ENCODE measurements around the gene OSBPL10. TPM values are rescaled to one million over a fixed set of nuclear protein-coding genes. Genes with fewer than 3 reads are reported as not detected.
"Not testable (repeated sequence)": the region's sequence is repeated elsewhere in the genome, so short reads cannot be mapped to it uniquely, and the experiment has no call there.

The OSBPL10 gene
- total RNA-seq, 3 donors from 2014 or later: 3.2 to 7.0 (median 6.8) TPM

- Mint-ChIP-seq H3K27me3 (ENCODE audit: low read depth) (no peaks in the 10 kb centered on the region), H3K36me3 (ENCODE audit: insufficient read depth) (no peaks in the 10 kb centered on the region), H3K4me3 (no peak overlapping the region), H3K9me3 (no peaks in the 10 kb centered on the region), H3K4me1 (ENCODE audit: low read depth) (no peaks in the 10 kb centered on the region)
- no peak for DNase-seq
- no peak for ATAC-seq
These were observed 195.8 kb downstream of the OSBPL10 start for GRCh38 chr3:31785286-31785685.

GRCh38 chr3:31783851-31784250, 197.2 kb downstream of the OSBPL10 start:
- DNase-seq; ATAC-seq; H3K27me3 Mint-ChIP-seq (ENCODE audit: low read depth); H3K9me3 Mint-ChIP-seq; H3K4me3 Mint-ChIP-seq; H3K4me1 Mint-ChIP-seq (ENCODE audit: low read depth); H3K36me3 Mint-ChIP-seq (ENCODE audit: insufficient read depth): not testable (repeated sequence)

- not testable (repeated sequence) for ATAC-seq; H3K4me3 Mint-ChIP-seq; DNase-seq; H3K4me1 Mint-ChIP-seq (ENCODE audit: low read depth); H3K9me3 Mint-ChIP-seq; H3K27me3 Mint-ChIP-seq (ENCODE audit: low read depth); H3K36me3 Mint-ChIP-seq (ENCODE audit: insufficient read depth)
These were observed 198.8 kb downstream of the OSBPL10 start for GRCh38 chr3:31782306-31782705.

GRCh38 chr3:31779514-31779913, 201.5 kb downstream of the OSBPL10 start:
- Mint-ChIP-seq H3K4me3 (no peak overlapping the region), H3K9me3 (peaks cover 7% of the 10 kb centered on the region), H3K27me3 (ENCODE audit: low read depth) (peaks cover 10% of the 10 kb centered on the region), H3K4me1 (ENCODE audit: low read depth) (no peaks in the 10 kb centered on the region), H3K36me3 (ENCODE audit: insufficient read depth) (no peaks in the 10 kb centered on the region)
- ATAC-seq (no peak), DNase-seq (no peak)

- no peak for ATAC-seq
- DNase-seq: no peak
- Mint-ChIP-seq H3K9me3 (peaks cover 7% of the 10 kb centered on the region), H3K27me3 (ENCODE audit: low read depth) (peaks cover 10% of the 10 kb centered on the region), H3K36me3 (ENCODE audit: insufficient read depth) (no peaks in the 10 kb centered on the region), H3K4me1 (ENCODE audit: low read depth) (no peaks in the 10 kb centered on the region), H3K4me3 (no peak overlapping the region)
These were observed 203.2 kb downstream of the OSBPL10 start for GRCh38 chr3:31777887-31778286.

GRCh38 chr3:31777092-31777491, 204.0 kb downstream of the OSBPL10 start:
- H3K4me1 Mint-ChIP-seq (ENCODE audit: low read depth): peaks cover 4% of the 10 kb centered on the region
- no peak overlapping the region for H3K4me3 Mint-ChIP-seq
- no peaks in the 10 kb centered on the region for H3K36me3 Mint-ChIP-seq (ENCODE audit: insufficient read depth)
- ATAC-seq (peak; percentile 21 to 37), DNase-seq (no peak)
- H3K27me3 Mint-ChIP-seq (ENCODE audit: low read depth): peaks cover 10% of the 10 kb centered on the region
- peaks cover 7% of the 10 kb centered on the region for H3K9me3 Mint-ChIP-seq

GRCh38 chr3:31776016-31776415, 205.0 kb downstream of the OSBPL10 start:
- Mint-ChIP-seq H3K27me3 (ENCODE audit: low read depth) (peaks cover 10% of the 10 kb centered on the region), H3K36me3 (ENCODE audit: insufficient read depth) (no peaks in the 10 kb centered on the region), H3K4me3 (no peak overlapping the region), H3K9me3 (peaks cover 7% of the 10 kb centered on the region), H3K4me1 (ENCODE audit: low read depth) (peaks cover 9% of the 10 kb centered on the region)
- ATAC-seq (no peak), DNase-seq (no peak)

- Mint-ChIP-seq H3K27me3 (ENCODE audit: low read depth) (peaks cover 10% of the 10 kb centered on the region), H3K4me3 (no peak overlapping the region), H3K36me3 (ENCODE audit: insufficient read depth) (no peaks in the 10 kb centered on the region), H3K4me1 (ENCODE audit: low read depth) (peaks cover 9% of the 10 kb centered on the region), H3K9me3 (peaks cover 7% of the 10 kb centered on the region)
- no peak for ATAC-seq
- no peak for DNase-seq
These were observed 205.7 kb downstream of the OSBPL10 start for GRCh38 chr3:31775383-31775782.

- no peaks in the 10 kb centered on the region for H3K9me3 Mint-ChIP-seq
- no peak overlapping the region for H3K4me3 Mint-ChIP-seq
- peaks cover 11% of the 10 kb centered on the region for H3K4me1 Mint-ChIP-seq (ENCODE audit: low read depth)
These were observed 208.1 kb downstream of the OSBPL10 start for GRCh38 chr3:31772758-31773473.

GRCh38 chr3:31772272-31772671, 208.8 kb downstream of the OSBPL10 start:
- Mint-ChIP-seq H3K36me3 (ENCODE audit: insufficient read depth) (no peaks in the 10 kb centered on the region), H3K9me3 (no peaks in the 10 kb centered on the region), H3K4me3 (no peak overlapping the region), H3K4me1 (ENCODE audit: low read depth) (peaks cover 11% of the 10 kb centered on the region), H3K27me3 (ENCODE audit: low read depth) (peaks cover 2% of the 10 kb centered on the region)
- DNase-seq (no peak), ATAC-seq (peak; percentile 64 to 67)

More at GRCh38 chr3:31772758-31773473, 208.1 kb downstream of the OSBPL10 start:
- Mint-ChIP-seq H3K36me3 (ENCODE audit: insufficient read depth) (no peaks in the 10 kb centered on the region), H3K27me3 (ENCODE audit: low read depth) (peaks cover 4% of the 10 kb centered on the region)
- no peak for DNase-seq
- no peak for ATAC-seq

- peaks cover 11% of the 10 kb centered on the region for H3K4me1 Mint-ChIP-seq (ENCODE audit: low read depth)
- H3K4me3 Mint-ChIP-seq: no peak overlapping the region
- peaks cover 2% of the 10 kb centered on the region for H3K27me3 Mint-ChIP-seq (ENCODE audit: low read depth)
- ATAC-seq (no peak), DNase-seq (no peak)
- no peaks in the 10 kb centered on the region for H3K36me3 Mint-ChIP-seq (ENCODE audit: insufficient read depth)
- H3K9me3 Mint-ChIP-seq: no peaks in the 10 kb centered on the region
These were observed 210.2 kb downstream of the OSBPL10 start for GRCh38 chr3:31770822-31771326.

GRCh38 chr3:31768479-31769125, 212.5 kb downstream of the OSBPL10 start:
- H3K4me1 Mint-ChIP-seq (ENCODE audit: low read depth): peaks cover 11% of the 10 kb centered on the region
- peak; percentile 36 to 46 for ATAC-seq
- peaks cover 2% of the 10 kb centered on the region for H3K27me3 Mint-ChIP-seq (ENCODE audit: low read depth)
- H3K36me3 Mint-ChIP-seq (ENCODE audit: insufficient read depth): no peaks in the 10 kb centered on the region
- DNase-seq: peak; percentile 43
- no peaks in the 10 kb centered on the region for H3K9me3 Mint-ChIP-seq
- no peak overlapping the region for H3K4me3 Mint-ChIP-seq

- H3K27me3 Mint-ChIP-seq (ENCODE audit: low read depth): peaks cover 2% of the 10 kb centered on the region
- no peak for DNase-seq
- no peak overlapping the region for H3K4me3 Mint-ChIP-seq
- H3K4me1 Mint-ChIP-seq (ENCODE audit: low read depth): peaks cover 11% of the 10 kb centered on the region
- ATAC-seq: no peak
- no peaks in the 10 kb centered on the region for H3K36me3 Mint-ChIP-seq (ENCODE audit: insufficient read depth)
- H3K9me3 Mint-ChIP-seq: no peaks in the 10 kb centered on the region
These were observed 213.1 kb downstream of the OSBPL10 start for GRCh38 chr3:31767920-31768319.

GRCh38 chr3:31766669-31767068, 214.4 kb downstream of the OSBPL10 start:
- peaks cover 2% of the 10 kb centered on the region for H3K27me3 Mint-ChIP-seq (ENCODE audit: low read depth)
- ATAC-seq (no peak), DNase-seq (no peak)
- H3K36me3 Mint-ChIP-seq (ENCODE audit: insufficient read depth): no peaks in the 10 kb centered on the region
- peaks cover 5% of the 10 kb centered on the region for H3K4me1 Mint-ChIP-seq (ENCODE audit: low read depth)
- no peaks in the 10 kb centered on the region for H3K9me3 Mint-ChIP-seq
- no peak overlapping the region for H3K4me3 Mint-ChIP-seq

- peaks cover 2% of the 10 kb centered on the region for H3K27me3 Mint-ChIP-seq (ENCODE audit: low read depth)
- no peaks in the 10 kb centered on the region for H3K36me3 Mint-ChIP-seq (ENCODE audit: insufficient read depth)
- peaks cover 5% of the 10 kb centered on the region for H3K4me1 Mint-ChIP-seq (ENCODE audit: low read depth)
- ATAC-seq: no peak
- no peak overlapping the region for H3K4me3 Mint-ChIP-seq
- DNase-seq: no peak
- no peaks in the 10 kb centered on the region for H3K9me3 Mint-ChIP-seq
These were observed 215.2 kb downstream of the OSBPL10 start for GRCh38 chr3:31765871-31766270.
